Forelimb muscle (tissue), 1 donor: Measurements from ENCODE around the gene GALNT17. TPM values are rescaled to one million over a fixed set of nuclear protein-coding genes. Genes with fewer than 3 reads are reported as not detected.
"Not testable (repeated sequence)": the region's sequence is repeated elsewhere in the genome, so short reads cannot be mapped to it uniquely, and the experiment has no call there.

ENCODE experiments used
- DNase-seq: peaks from one replicate; pipeline ENCODE4 v3.0.0-alpha.2; 2013; ENCODE audit warnings: low read depth
- polyA plus RNA-seq: library from polyadenylated mRNA; unstranded; fragments of 120-200 nt; gene quantifications from one replicate; pipeline ENCODE4 v1.2.1, GENCODE V29; 2013; ENCODE audit not compliant: insufficient read length

The GALNT17 gene
- polyA plus RNA-seq, 1 donor: 35.4 TPM

GRCh38 chr7:71560354-71560995, 428.5 kb downstream of the GALNT17 start:
- no peak for DNase-seq

GRCh38 chr7:71563276-71563675, 431.3 kb downstream of the GALNT17 start:
- no peak for DNase-seq

GRCh38 chr7:71566376-71566775, 434.4 kb downstream of the GALNT17 start:
- DNase-seq: no peak

- no peak for DNase-seq
Measured at GRCh38 chr7:71566991-71567390, 435.0 kb downstream of the GALNT17 start.

- DNase-seq: no peak
Measured at GRCh38 chr7:71574153-71574860, 442.4 kb downstream of the GALNT17 start.

DNA sequence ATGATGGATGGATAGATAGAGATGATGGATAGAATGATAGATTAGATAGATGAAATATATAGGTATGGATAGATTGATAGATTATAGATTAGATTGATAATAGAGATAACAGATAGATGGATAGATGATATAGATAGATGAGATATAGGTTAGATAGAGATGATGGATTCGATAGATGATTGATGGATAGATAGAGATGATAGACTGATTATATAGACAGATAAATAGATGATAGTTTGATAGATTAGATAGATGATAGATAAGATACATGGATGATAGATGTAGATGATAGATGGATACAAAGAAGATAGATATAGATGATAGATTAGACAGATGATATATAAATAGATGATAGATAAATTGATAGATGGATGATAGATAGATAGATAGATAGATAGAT, 448.1 kb downstream of the GALNT17 start:
- no peak for DNase-seq

DNA sequence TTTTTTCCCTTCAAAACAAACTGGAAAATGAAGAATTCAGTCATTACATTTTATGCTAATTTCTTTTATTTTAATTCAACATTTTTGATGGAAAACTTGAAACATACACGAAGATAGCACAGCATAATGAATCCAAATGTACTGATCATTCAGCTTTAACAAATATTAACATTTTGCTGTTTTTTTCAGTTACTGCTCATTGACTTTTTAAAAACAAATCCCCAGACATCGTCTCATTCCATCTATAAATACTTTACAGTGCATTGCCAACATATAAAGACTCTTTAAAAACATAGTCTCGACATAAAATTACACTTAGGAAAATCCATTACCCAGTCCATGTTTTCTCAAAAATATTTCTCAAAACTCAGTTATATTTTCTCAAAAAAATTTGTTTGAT, 452.3 kb downstream of the GALNT17 start:
- DNase-seq: no peak

GRCh38 chr7:71591876-71592275, 459.9 kb downstream of the GALNT17 start:
- DNase-seq: no peak

DNA sequence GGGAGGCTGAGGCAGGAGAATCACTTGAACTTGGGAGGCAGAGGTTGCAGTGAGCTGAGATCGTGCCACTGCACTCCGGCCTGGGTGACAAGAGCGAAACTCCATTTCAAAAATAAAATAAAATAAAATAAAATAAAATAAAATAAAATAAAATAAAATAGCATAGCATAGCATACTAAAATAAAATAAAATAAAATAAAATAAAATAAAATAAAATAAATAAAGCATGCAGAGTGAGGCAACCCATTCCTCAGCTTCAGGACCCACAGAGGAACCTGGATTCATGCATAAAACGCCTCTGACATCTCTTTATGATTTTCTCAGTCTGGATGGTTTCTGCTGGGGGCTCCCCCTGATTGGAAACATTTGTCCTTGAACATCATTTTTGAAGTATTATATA, 460.4 kb downstream of the GALNT17 start:
- not testable (repeated sequence) for DNase-seq

DNA sequence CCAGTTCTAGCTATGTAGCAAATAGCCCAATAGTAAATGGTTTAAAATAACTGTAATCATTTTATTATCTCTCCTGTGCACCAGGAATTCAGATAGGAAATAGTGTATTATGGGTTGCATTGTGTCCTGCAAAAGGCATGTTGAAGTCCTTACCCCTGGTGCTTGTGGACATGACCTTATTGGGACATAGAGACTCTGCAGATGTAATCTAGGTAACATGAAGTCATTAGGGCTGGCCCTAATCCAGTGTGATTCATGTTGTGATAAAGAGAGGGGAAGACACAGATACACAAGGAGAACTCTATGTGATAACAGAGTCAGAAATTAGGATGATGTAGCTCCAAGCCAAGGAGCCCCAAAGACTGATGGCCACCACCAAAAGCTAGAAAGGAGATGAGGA, 462.8 kb downstream of the GALNT17 start:
- no peak for DNase-seq

GRCh38 chr7:71595176-71595575, 463.2 kb downstream of the GALNT17 start:
- DNase-seq: no peak

- DNase-seq: no peak
Measured at GRCh38 chr7:71598553-71598952, 466.6 kb downstream of the GALNT17 start.

- peak; percentile 53 for DNase-seq
Measured at GRCh38 chr7:71601851-71602250, 469.9 kb downstream of the GALNT17 start.

DNA sequence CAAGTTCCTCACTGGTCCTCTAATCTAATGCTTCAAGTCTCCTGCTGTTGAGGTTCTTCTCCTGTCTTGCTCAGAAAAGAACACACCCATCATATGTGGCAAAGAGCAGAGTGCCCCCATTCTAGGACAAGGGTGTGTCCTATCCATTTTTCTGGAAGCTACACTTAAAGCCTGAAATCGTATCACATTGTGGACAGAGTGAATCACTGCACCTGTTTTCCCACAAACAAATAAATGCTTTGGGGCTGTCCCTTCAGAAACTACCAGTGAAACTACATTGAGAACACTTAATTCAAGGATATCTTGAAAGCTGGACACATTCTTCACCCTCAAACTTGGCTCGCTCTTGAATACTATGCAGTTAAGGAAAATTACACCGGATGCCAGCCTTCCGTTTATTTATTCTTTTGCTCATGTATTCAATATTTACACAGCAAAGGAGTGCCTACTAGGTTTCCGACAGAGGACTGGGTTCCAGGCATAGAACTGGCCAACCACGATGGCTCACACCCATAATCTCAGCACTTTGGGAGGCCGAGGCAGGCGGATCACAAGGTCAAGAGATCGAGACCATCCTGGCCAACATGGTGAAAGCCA, 473.0 kb downstream of the GALNT17 start:
- DNase-seq: no peak

DNA sequence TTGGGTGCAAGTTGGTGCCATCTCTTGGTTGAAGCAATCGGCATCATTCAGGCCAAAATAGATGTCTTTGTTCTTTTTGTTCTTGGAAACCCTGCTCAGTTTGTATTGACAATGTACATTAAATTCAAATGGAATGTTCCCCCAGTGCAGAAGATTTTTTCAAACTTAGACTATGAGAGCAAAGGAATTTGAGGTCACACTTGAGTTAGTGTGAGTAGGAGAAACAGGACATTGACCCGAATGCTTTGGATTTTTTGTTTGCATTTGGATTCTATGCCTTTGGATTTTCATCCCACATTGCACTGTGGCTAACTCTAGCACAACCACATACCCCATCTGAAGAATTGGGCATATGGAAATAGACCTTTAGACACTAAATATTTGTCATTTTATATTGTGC, 480.0 kb downstream of the GALNT17 start:
- DNase-seq: no peak

GRCh38 chr7:71612911-71613310, 481.0 kb downstream of the GALNT17 start:
- DNase-seq: peak; percentile 52

- peak; percentile 44 for DNase-seq
Measured at GRCh38 chr7:71613313-71613712, 481.4 kb downstream of the GALNT17 start.

DNA sequence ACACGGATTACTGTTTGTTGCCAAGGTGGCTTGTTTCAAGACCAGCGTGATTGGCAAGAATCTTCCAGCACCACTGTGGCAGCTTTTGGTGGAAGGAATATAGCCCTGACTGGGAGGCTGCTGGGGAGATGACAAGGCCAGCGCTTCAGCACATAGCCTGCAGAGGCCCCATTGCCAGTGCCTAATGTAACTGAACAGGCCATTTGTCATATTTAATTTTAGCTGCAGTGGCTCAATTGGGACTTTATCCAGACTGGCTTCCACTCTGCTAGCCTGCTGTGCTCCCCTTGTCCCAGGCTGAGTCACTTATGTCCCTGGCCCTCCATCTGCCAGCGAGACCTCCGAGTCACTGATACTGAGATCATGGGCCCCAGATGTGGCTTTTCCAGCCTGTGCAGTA, 483.1 kb downstream of the GALNT17 start:
- no peak for DNase-seq

GRCh38 chr7:71616217-71616616, 484.3 kb downstream of the GALNT17 start:
- no peak for DNase-seq

- no peak for DNase-seq
Measured at GRCh38 chr7:71618278-71618677, 486.3 kb downstream of the GALNT17 start.

DNA sequence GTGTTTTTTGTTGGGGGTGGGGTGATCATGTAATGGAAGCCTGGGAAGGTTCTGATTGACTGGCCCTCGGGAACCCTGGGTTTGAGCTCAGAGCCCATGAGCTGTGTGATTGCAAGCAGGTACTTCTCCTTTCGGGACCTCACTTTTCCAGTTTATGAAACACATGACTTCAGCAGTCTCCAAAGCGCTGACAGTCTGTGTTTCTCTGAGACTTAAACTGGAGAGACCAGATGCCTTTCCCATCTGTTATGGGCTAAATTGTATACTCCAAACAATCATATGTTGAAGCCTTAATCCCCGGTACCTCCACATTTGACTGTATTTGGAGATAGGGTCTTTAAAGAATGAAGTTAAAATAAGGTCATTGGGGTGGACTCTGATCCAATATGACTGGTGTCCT, 493.6 kb downstream of the GALNT17 start:
- no peak for DNase-seq

GRCh38 chr7:71626206-71626605, 494.3 kb downstream of the GALNT17 start:
- no peak for DNase-seq

DNA sequence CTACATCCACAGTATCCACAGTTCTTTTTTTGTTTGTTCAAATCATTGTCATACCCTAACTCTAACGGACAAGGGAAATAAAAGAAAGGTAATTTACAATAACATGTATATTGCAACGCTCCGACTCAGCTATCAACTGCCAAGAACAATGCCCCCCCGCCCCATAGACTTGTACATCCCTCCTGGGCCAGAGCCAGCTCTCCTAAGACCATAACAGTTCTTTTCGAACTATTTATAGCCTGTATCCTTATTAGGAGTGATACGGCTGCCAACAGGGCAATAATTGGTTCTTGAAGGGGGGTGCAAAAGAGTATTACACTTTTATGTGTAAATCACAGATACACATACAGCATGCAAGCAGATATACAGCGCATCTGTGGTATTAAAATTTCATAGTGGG, 495.7 kb downstream of the GALNT17 start:
- DNase-seq: no peak
